HG03469 (cell line): ENCODE measurements around the gene SLC35F4.

Experiments
- ATAC-seq: cut with Tn5 transposase; IDR thresholded peaks from one replicate; pipeline ENCODE4 v1.9.1; 2021; ENCODE audit warnings: mild to moderate bottlenecking, moderate library complexity, moderate number of reproducible peaks; ENCODE audit not compliant: unreplicated experiment

The SLC35F4 gene

GRCh38 chr14:57637901-57638300 lies 228.0 kb downstream of the SLC35F4 start:
- no peak for ATAC-seq

DNA sequence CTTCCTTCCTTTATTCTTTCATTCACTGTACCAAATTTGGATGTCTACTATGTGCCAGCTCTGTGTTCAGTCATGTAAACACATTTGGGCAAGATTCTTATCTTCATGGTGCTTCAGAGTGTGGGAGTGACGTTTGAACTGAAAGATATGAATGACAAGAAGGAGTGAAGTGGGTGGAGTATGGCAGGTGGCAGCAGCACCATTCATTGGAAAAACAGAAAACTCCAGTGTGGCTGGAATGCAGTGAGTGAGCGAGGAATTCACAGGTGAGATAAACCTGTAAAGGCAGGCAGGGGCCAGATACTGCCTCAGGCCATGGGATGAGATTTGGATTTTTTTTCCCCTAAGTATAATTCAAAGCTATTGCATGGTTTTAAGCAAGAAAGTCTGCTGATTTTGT lies 231.6 kb downstream of the SLC35F4 start:
- no peak for ATAC-seq

DNA sequence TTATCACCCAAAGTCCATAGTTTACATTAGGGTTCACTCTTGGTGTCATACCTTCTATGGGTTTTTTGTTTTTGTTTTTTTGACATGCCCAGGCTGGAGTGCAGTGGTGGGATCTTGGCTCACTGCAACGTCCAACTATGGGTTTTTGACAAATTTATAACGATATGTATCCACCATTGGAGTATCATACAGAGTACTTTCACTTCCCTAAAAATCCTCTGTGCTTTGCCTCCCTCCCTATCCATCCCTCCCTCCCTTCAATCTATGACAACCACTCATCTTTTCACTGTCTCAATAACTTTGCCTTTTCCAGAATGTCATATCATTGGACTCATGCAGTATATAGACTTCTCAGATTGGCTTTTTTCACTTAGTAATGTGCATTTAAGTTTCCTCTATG lies 233.2 kb downstream of the SLC35F4 start:
- ATAC-seq: no peak

GRCh38 chr14:57617510-57617909 lies 248.4 kb downstream of the SLC35F4 start:
- ATAC-seq: no peak

GRCh38 chr14:57612946-57613345 lies 252.9 kb downstream of the SLC35F4 start:
- no peak for ATAC-seq

- no peak for ATAC-seq
Observed at GRCh38 chr14:57611555-57612075, 254.3 kb downstream of the SLC35F4 start.

GRCh38 chr14:57610631-57611030 lies 255.3 kb downstream of the SLC35F4 start:
- ATAC-seq: no peak

DNA sequence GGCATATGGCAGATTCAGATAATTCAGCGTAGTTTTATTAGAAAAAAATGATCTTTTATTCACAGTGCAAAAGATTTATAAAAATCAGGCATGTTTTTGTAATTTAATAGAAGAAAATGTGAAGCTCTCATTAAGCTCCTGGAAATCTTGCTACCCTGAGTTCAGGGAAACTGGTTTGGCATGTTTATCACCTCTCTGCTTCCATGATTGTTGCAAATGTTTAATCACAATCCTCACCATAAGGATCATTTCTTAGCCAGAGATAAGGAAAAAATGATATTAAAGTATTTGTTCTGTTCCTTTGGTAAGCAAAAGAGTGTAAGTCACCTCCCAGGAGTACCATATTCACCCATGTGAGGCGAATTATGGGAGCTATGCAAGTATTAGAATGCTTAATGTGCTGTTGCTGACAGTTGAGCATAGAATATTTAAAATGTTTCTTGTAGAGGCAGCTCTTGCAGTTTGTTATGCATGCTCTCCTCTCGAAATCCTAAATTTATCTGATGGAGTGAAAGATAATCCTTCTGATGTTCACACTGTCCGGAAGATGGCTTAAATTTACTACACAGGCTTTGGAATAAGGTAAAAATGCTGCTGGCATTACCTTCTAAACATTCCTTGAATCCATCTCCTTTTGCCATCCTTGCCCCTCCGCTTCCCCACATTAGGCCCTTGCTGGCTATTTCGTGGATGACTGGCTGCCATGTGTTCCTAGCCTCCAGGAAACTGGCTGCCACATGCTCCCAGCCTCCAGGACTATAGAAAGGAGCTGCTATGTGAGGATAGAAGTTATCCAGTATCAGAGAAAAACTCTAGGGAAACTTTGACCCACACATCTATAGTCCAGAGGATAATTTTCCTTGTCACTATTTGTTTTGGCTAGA lies 256.5 kb downstream of the SLC35F4 start:
- no peak for ATAC-seq

GRCh38 chr14:57607086-57607485 lies 258.8 kb downstream of the SLC35F4 start:
- no peak for ATAC-seq

- ATAC-seq: no peak
Observed at GRCh38 chr14:57583396-57583795, 282.5 kb downstream of the SLC35F4 start.

DNA sequence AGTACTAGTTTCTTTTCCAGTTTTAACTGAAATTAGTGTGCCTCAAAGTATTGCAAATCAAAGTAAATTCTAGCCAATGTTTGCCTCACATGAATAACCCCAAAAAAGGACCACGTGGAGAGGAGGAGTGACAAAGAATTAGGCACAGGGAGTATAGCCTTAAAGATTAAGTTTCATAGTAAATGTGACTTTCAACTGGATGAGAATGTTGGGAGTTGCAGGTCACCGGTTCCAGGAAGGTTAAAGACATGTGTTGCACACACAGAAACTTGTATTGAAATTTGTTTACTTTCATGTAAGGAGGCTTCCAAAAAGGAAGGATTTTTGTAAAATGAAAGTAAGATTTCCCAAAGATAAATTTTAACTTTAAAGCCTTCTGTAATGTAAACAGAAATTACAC lies 283.1 kb downstream of the SLC35F4 start:
- ATAC-seq: no peak

DNA sequence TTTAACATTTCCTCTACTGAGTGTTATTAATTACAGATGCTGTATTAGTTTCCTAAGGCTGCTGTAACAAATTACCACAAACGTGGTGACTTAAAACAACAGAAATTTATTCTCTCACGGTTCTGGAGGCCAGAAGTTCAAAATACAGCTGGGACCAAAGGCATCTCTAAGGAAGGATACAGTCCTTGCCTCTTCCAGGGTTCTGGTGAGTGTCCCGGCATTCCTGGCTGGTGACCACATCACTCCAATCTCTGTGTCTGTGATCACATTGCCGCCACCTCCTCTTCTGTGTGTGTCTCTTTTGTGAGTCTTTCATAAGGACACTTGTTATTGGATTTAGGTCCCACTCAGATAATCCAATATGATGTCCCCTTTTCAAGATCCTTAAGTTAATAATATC lies 287.1 kb downstream of the SLC35F4 start:
- no peak for ATAC-seq

- ATAC-seq: no peak
Observed at GRCh38 chr14:57576498-57576897, 289.4 kb downstream of the SLC35F4 start.

DNA sequence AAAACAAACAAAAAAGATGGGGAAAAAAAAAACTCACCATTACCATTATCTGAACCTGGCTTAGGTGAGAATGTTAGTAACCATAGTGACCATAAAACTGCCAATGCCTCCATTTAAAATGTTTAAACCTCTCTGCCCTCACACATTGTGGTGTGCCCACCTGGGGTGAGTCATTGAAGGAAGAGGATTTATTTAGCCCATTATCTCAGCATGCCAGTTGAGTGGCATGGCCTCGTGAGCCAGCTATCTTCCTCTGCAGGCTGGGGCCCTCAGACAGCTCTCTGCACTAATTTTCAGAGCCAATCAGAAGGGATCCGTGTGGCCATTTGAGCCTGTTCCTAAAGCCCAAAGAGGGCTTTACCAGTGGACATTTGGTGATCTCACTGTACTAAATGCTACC lies 290.4 kb downstream of the SLC35F4 start:
- no peak for ATAC-seq

DNA sequence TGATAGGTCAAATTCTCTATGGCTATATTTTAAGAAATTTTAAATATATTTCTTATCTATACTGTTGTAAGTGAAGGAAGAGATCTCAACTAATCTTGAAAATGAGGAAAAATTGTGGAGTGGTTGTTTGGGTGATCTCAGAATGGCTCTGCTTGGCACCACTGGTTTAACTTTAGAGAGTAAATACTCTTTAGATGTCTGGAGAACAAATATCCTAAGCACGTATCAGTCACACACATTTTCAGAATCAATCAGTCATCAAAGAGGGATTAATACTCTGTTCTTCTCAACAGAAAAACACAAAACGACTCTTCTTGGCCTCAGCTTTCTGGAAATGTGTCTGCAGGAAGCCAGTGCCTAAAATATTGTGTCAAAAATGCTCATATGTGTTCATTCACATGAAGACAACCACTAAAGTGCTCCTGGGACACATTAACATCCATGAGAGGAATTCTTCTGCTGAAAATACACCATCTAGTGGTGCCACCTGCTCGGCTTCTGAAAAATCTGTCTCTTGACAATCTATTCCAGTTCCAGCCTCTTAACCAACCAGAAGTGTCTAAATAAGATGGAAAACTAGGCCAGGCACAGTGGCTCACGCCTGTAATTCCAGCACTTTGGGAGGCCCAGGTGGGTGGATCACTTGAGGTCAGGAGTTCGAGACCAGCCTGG lies 291.1 kb downstream of the SLC35F4 start:
- no peak for ATAC-seq

GRCh38 chr14:57573173-57573572 lies 292.7 kb downstream of the SLC35F4 start:
- no peak for ATAC-seq

DNA sequence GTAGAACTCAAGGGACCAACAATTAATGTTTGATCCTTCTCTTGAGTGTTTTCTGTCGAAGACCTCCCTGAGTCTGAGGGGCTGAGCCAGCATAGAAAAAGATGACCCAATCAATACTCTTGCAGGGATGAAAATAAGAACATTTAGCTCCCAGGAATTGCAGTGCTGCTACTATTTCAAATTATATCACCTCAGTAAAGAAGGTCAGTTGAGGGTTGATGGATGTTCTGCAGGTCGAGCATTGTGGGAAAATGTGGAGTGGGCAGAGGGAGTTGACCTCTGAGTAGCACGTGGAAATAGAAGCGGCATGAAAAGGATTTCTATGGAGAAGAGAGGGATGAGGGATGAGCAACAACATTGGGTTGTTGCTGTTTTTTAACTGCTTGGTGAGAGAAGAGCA lies 297.3 kb downstream of the SLC35F4 start:
- ATAC-seq: no peak

DNA sequence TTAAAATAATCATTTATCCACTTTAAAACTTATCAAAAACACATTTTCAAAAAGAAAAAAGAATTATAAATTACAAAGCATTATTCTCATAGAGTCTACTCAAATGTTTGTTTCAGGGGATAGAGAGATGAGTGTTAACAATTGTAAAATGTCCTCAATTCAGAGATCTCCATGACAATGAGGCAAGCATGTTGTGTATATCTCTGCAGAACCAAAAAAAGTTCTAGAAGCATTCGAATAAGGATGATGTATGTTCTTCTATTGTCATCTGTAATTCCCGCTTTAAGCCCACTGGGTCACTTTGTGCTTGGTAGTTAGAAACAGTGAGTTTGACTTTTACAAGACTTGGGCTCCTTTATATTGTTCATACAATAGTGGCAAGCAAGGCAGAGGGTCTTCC lies 298.7 kb downstream of the SLC35F4 start:
- no peak for ATAC-seq

- ATAC-seq: peak; percentile 83
Observed at GRCh38 chr14:57560681-57561080, 305.2 kb downstream of the SLC35F4 start.

DNA sequence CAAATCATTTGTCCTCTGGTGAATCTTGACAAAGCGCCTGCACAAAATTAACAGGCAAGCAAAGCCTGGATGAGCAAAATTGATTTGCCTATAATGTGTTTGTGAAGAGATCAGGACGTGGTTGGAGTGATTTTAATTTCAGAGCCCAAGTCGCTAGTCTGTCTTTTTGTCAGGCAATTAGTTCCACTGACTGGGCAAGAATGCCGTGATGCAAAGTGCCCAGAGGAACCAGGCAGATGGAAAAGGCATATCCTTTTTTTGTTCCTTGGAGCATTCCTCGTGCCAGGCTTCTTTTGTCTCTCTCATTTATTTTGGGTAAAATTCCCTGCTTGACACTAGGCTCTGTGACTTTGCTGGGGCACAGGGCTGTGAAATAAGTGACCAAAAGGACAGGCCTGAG lies 306.3 kb downstream of the SLC35F4 start:
- no peak for ATAC-seq

DNA sequence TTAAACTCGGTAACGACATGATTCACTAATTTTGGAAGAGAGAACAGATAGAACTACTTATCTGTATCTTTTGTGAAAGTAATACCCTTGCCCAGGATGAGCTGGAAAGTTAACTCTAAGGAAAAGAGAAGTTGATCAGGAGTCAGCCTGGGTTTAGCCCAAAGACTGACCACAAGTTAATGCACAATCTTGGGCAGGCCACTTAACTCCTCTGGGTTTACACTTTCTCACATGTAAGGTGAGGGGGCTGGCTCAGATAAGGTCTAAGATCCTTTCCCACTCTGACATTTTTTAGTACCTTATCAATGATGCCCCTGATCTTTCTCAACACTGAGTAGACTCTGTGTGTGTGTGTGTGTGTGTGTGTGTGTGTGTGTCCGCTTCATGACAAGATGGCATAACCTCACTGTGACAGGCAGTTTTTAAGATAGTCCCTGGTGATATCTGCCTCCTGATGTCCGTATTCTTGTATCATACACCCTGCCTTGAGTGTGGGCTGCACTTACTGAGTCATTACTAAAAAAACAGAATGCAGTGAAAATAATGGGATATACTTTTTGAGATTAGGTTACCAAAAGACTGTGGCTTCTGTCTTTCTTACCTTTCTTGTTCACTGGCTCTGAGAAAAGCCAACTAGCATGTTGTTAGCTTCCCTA lies 316.0 kb downstream of the SLC35F4 start:
- ATAC-seq: no peak
